ENCODE data around the gene ARL17A.
"Not testable (repeated sequence)": the region's sequence is repeated elsewhere in the genome, so short reads cannot be mapped to it uniquely, and the experiment has no call there.

The ARL17A gene

DNA sequence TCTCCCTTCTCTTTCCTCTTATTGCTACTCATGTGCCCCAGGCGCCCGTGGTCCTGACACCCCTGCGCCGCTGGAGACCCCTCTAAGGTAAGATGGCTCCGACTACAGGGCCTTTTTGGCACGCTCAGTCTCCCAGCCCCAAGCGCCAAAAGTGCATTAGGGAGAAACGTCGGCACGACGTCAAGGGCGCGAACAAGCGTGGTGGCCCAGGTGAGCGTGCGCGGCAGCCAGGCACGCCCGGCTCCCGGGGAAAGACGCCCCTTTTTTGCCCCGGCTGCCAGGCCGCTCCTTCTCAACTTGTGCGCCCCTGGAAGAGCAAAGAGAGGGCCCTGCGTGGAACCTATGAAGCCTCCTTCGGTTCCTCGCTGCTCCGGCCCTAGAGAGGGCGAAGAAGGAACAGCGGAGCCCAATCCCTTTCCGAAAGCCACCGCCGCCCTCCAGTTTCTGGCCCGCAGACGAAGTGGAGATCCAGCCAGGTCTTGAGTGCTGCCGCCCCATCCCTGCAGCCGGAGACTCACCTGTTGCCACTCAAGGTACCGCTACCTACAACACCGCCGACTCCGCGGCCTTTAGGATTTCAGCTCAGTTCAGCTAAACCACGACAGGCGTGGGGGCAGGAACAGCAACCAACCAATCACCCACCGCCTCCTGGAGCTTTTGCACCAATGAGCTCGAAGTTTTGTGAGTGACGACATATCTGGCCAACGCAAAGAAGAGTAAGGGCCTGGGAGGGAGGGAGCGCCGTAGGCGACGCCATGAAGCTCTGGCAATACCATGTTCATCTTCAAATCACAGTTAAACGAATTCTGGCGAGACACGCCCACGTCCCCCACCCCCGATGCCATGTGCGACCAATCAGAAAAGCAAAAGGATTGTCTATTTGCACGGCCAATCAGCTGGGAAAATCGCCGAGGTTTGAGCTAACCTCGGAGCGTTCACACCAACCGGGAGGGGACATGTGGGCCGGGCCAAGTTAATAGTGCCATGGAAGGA is at the start of gene ARL17A:
Gene ARL17A (minus strand): TSS at position 609 of the 993 bp plus-strand sequence. CDS start 3,369 bp downstream, outside the sequence.
- H2AFZ ChIP-seq (ENCODE audit: low read length); DNase-seq; H3K4me3 ChIP-seq (ENCODE audit: low read length); H3K4me1 ChIP-seq (ENCODE audit: low read length); H3K36me3 ChIP-seq (replicated peaks; ENCODE audit: insufficient read depth, low read length); H3K9me3 ChIP-seq (replicated peaks; ENCODE audit: insufficient read depth, low read length); H3F3A ChIP-seq (ENCODE audit: insufficient read depth, low read length); H3K4me2 ChIP-seq (ENCODE audit: low read depth, low read length); H3K9ac ChIP-seq (ENCODE audit: low read length); H3K9me2 ChIP-seq (replicated peaks; ENCODE audit: insufficient read depth, low read length); H3K27ac ChIP-seq (ENCODE audit: low read length); H3K27me3 ChIP-seq (replicated peaks; ENCODE audit: insufficient read depth, low read length); H3K79me2 ChIP-seq (ENCODE audit: low read length); H4K20me1 ChIP-seq (ENCODE audit: insufficient read depth, low read length): not testable (repeated sequence)

DNA sequence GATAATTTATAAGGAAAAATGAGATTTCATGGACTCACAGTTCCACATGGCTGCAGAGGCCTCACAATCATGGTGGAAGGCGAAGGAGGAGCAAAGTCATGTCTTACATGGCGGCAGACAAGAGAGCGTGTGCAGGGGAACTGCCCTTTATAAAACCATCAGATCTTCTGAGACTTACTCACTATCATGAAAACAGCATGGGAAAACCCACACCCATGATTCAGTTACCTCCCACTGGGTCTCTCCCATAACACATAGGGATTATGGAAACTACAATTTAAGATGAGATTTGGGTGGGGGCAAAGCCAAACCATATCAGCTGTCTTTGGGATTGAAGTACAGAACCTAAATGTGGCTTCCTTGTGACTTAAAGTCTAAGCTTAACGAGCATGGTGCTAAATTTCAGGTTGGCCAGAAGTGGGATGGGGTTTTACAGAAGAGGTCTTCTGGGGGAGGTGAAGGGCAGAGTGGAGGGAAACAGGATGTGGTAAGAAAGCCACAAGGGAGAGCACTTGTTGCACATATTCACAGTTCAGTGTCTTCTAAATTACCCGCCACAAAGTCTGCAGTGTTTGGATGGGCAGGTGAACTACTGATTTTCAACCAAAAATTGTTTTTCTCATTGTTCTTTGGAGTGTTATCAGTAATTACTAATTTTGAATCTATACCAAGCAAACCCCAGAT is 49.4 kb upstream of the ARL17A start:
- not testable (repeated sequence) for H3K4me3 ChIP-seq (ENCODE audit: low read length); H3K9me2 ChIP-seq (replicated peaks; ENCODE audit: insufficient read depth, low read length); H3K27ac ChIP-seq (ENCODE audit: low read length); H3K4me2 ChIP-seq (ENCODE audit: low read depth, low read length); H4K20me1 ChIP-seq (ENCODE audit: insufficient read depth, low read length); H3K36me3 ChIP-seq (replicated peaks; ENCODE audit: insufficient read depth, low read length); H3K27me3 ChIP-seq (replicated peaks; ENCODE audit: insufficient read depth, low read length); DNase-seq; H2AFZ ChIP-seq (ENCODE audit: low read length); H3K4me1 ChIP-seq (ENCODE audit: low read length); H3F3A ChIP-seq (ENCODE audit: insufficient read depth, low read length); H3K9ac ChIP-seq (ENCODE audit: low read length); H3K9me3 ChIP-seq (replicated peaks; ENCODE audit: insufficient read depth, low read length); H3K79me2 ChIP-seq (ENCODE audit: low read length)

DNA sequence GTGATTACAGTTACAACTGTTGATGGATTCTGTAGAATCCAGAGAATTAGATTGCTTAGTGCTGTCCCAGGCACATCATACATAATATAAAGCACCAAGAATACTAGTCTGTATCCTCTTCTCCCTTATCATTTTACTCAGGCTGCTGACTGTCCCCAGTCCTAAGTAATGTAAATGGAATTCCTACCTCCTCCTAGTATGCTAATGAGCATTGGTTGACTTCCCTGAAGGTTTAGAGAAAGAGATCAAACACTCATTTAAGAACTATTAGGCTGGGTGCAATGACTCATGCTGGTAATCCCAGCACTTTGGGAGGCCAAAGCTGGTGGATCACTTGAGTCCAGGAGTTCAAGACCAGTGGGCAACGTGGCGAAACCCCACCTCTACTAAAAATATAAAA is 48.0 kb upstream of the ARL17A start:
- H3K9me2 ChIP-seq (replicated peaks; ENCODE audit: insufficient read depth, low read length); DNase-seq; H3K27ac ChIP-seq (ENCODE audit: low read length); H3K79me2 ChIP-seq (ENCODE audit: low read length); H2AFZ ChIP-seq (ENCODE audit: low read length); H3K4me3 ChIP-seq (ENCODE audit: low read length); H3K9me3 ChIP-seq (replicated peaks; ENCODE audit: insufficient read depth, low read length); H3F3A ChIP-seq (ENCODE audit: insufficient read depth, low read length); H3K36me3 ChIP-seq (replicated peaks; ENCODE audit: insufficient read depth, low read length); H4K20me1 ChIP-seq (ENCODE audit: insufficient read depth, low read length); H3K4me2 ChIP-seq (ENCODE audit: low read depth, low read length); H3K9ac ChIP-seq (ENCODE audit: low read length); H3K27me3 ChIP-seq (replicated peaks; ENCODE audit: insufficient read depth, low read length); H3K4me1 ChIP-seq (ENCODE audit: low read length): not testable (repeated sequence)

DNA sequence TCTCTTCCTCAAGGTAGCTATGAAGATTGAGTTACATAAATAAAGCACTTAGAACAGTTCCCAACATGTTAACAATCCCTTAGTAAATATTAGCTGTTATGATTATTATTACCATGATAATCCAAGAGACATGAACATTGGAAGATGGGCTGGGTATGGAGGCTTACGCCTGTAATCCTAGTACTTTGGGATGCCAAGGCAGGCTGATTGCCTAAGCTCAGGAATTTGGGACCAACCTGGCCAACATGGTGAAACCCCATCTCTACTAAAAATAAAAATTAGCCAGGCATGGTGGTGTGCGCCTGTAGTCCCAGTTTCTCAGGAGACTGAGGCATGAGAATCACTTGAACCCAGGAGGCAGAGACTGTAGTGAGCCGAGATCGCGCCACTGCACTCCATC is 45.2 kb upstream of the ARL17A start:
- H3K4me2 ChIP-seq (ENCODE audit: low read depth, low read length); H3K9me2 ChIP-seq (replicated peaks; ENCODE audit: insufficient read depth, low read length); H4K20me1 ChIP-seq (ENCODE audit: insufficient read depth, low read length); H3K9ac ChIP-seq (ENCODE audit: low read length); H3K36me3 ChIP-seq (replicated peaks; ENCODE audit: insufficient read depth, low read length); H2AFZ ChIP-seq (ENCODE audit: low read length); H3K27me3 ChIP-seq (replicated peaks; ENCODE audit: insufficient read depth, low read length); H3K9me3 ChIP-seq (replicated peaks; ENCODE audit: insufficient read depth, low read length); H3K4me1 ChIP-seq (ENCODE audit: low read length); H3K79me2 ChIP-seq (ENCODE audit: low read length); H3K4me3 ChIP-seq (ENCODE audit: low read length); H3F3A ChIP-seq (ENCODE audit: insufficient read depth, low read length); H3K27ac ChIP-seq (ENCODE audit: low read length); DNase-seq: not testable (repeated sequence)

DNA sequence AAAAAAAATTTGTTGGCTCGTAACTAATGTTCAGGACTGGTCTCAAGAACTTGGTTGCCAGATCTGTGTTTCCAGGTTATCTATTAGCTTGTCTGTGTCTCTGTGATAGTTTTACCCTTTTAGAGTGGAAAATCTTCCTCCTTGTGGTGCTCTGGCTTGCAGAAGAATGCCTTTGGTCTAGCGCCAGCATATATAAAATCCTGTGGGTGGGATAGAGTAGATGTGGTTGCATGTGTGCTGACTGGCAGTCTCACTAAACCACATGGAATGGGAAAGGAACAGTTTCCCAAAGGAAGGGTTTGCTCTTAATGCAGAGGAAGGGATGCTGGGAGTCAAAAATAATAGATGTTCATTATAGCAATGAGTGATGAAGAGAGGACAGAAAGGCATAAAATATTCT is 44.3 kb upstream of the ARL17A start:
- H3K79me2 ChIP-seq (ENCODE audit: low read length); H3K4me2 ChIP-seq (ENCODE audit: low read depth, low read length); H2AFZ ChIP-seq (ENCODE audit: low read length); H3F3A ChIP-seq (ENCODE audit: insufficient read depth, low read length); H3K27ac ChIP-seq (ENCODE audit: low read length); DNase-seq; H3K27me3 ChIP-seq (replicated peaks; ENCODE audit: insufficient read depth, low read length); H3K9ac ChIP-seq (ENCODE audit: low read length); H3K4me3 ChIP-seq (ENCODE audit: low read length); H3K9me2 ChIP-seq (replicated peaks; ENCODE audit: insufficient read depth, low read length); H4K20me1 ChIP-seq (ENCODE audit: insufficient read depth, low read length); H3K9me3 ChIP-seq (replicated peaks; ENCODE audit: insufficient read depth, low read length); H3K4me1 ChIP-seq (ENCODE audit: low read length); H3K36me3 ChIP-seq (replicated peaks; ENCODE audit: insufficient read depth, low read length): not testable (repeated sequence)

DNA sequence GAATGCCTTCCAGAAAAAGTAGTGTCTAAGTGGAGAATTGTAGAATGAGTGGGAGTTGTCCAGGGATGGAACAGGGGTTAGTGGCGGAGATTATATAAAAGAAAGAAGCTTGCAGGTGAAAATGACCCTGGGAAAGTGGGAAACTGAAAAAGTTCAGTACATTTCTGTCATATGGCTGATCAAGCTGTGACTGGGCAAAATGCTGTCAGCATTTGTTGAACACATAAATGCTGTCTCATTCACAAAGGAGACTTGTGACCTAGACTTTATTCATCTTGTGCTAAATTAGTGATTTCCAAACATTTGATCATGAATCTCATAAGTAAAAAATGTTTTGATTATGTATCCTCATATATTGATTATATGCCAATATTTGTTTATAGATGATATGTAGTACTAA is 39.5 kb upstream of the ARL17A start:
- not testable (repeated sequence) for H3K27ac ChIP-seq (ENCODE audit: low read length); H3F3A ChIP-seq (ENCODE audit: insufficient read depth, low read length); H3K9me2 ChIP-seq (replicated peaks; ENCODE audit: insufficient read depth, low read length); H3K4me3 ChIP-seq (ENCODE audit: low read length); H2AFZ ChIP-seq (ENCODE audit: low read length); H3K9ac ChIP-seq (ENCODE audit: low read length); H4K20me1 ChIP-seq (ENCODE audit: insufficient read depth, low read length); H3K36me3 ChIP-seq (replicated peaks; ENCODE audit: insufficient read depth, low read length); H3K4me2 ChIP-seq (ENCODE audit: low read depth, low read length); H3K9me3 ChIP-seq (replicated peaks; ENCODE audit: insufficient read depth, low read length); H3K27me3 ChIP-seq (replicated peaks; ENCODE audit: insufficient read depth, low read length); DNase-seq; H3K79me2 ChIP-seq (ENCODE audit: low read length); H3K4me1 ChIP-seq (ENCODE audit: low read length)

DNA sequence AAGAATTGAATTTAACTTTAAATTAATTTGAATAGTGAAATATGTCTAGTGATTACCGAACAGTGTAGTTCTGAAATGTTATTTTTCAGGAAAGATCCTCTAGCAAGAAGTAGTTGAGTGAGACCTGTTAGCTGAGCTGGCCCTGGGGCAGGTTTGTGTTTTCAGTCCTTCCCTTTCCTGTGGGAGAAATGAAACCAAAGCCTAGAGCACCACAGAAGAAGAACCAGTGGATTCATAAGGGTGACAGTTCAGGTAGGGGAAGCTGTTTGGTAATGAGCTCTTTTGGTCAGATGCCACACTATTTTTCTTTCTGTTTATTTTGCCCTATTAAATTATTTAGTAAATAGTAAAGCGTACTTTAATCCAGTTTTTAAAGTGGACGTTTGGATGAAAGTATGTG is 37.6 kb upstream of the ARL17A start:
- DNase-seq; H3K9me3 ChIP-seq (replicated peaks; ENCODE audit: insufficient read depth, low read length): not testable (repeated sequence)

DNA sequence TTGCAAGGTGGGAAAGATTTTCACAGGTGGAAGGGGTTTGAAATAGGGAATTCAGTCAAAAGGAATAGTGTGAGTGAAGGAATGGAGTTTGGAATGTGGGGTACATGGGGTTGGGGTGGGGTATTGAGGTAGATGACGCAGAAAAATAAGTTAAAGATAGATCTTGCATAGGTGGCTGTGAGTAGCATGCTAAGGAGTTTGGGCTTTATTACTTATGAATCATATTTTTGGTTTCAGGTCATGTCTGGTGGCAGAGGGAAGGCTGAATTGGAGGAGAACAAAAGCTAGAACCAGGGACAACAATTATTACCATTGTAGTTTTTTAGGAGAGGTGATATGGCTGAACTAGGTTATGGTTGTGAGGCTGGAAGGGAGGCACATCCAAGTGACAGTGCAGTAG is 34.4 kb upstream of the ARL17A start:
- H3K4me2 ChIP-seq (ENCODE audit: low read depth, low read length); H3K9ac ChIP-seq (ENCODE audit: low read length); H3K36me3 ChIP-seq (replicated peaks; ENCODE audit: insufficient read depth, low read length); H3K27ac ChIP-seq (ENCODE audit: low read length); H3K9me2 ChIP-seq (replicated peaks; ENCODE audit: insufficient read depth, low read length); H3K4me1 ChIP-seq (ENCODE audit: low read length); H2AFZ ChIP-seq (ENCODE audit: low read length); H3K79me2 ChIP-seq (ENCODE audit: low read length); DNase-seq; H3K9me3 ChIP-seq (replicated peaks; ENCODE audit: insufficient read depth, low read length); H3K27me3 ChIP-seq (replicated peaks; ENCODE audit: insufficient read depth, low read length); H3K4me3 ChIP-seq (ENCODE audit: low read length); H4K20me1 ChIP-seq (ENCODE audit: insufficient read depth, low read length); H3F3A ChIP-seq (ENCODE audit: insufficient read depth, low read length): not testable (repeated sequence)

More for the DNA sequence above, 37.6 kb upstream of the ARL17A start:
- not testable (repeated sequence) for H3K4me3 ChIP-seq (ENCODE audit: low read length); H3K9me2 ChIP-seq (replicated peaks; ENCODE audit: insufficient read depth, low read length); H3K27me3 ChIP-seq (replicated peaks; ENCODE audit: insufficient read depth, low read length); H3K4me2 ChIP-seq (ENCODE audit: low read depth, low read length); H3K27ac ChIP-seq (ENCODE audit: low read length); H3F3A ChIP-seq (ENCODE audit: insufficient read depth, low read length); H2AFZ ChIP-seq (ENCODE audit: low read length); H3K36me3 ChIP-seq (replicated peaks; ENCODE audit: insufficient read depth, low read length); H4K20me1 ChIP-seq (ENCODE audit: insufficient read depth, low read length); H3K79me2 ChIP-seq (ENCODE audit: low read length); H3K9ac ChIP-seq (ENCODE audit: low read length); H3K4me1 ChIP-seq (ENCODE audit: low read length)

All from MM.1S (cell line).